ELR (cell line): ENCODE measurements around the gene OTUD4.

Experiments
- DNase-seq: peaks from one replicate; pipeline ENCODE4 v3.0.0-alpha.2; 2015; ENCODE audit warnings: low read depth

The OTUD4 gene

DNA sequence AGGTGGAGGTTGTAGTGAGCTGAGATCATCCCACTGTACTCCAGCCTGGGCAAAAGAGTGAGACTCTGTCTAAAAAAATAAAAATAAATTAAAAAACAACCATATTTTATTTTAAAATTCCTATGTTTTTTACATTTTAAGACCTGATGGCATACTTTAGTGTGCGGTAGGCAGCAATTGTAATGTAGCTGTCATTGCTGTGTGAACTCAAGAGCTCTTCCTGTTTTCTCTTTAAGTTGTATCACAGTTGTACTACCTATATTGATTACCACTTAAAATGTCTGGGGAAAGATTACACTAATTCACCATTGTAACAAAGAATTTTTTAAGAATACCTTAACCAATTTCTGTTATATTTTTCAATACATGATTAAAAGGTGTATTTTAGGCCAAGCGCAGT is 55.0 kb downstream of the OTUD4 start:
- no peak for DNase-seq

DNA sequence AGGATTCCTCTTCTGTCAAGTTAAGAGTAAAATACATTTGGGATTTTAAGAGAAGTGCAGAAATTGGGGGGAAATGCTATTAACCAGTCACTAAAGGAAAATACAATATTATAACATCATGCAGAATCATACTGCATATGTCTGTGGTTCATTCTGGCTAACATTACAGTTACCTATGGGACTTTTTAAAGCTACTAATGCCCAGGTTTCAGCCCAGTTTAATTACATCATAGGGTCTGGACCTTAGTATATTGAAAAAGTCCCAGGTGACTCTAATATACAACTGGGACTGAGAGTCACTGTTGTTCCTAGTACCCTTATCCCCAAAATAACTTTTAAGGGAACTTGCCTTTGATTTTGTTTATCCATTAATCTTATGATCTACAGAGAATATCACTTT is 72.3 kb downstream of the OTUD4 start:
- DNase-seq = no peak

DNA sequence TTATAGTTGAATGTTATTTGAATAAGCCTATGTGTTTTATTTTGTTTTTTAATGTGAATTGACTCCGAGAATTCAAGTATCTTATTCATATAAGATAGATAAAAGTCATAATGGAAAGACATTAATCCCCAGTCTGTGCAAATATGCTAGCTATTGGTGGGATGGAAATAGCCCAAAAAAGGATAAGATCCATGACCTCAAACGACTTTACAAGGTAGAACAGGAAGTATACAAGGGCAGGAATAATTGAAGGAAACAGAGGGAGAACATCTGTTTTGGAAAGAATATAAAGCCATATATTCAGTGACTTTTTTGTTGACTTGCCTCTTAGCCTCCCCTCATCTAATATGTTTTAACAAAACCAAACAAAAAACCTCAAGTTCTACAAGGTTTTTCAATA is 73.3 kb downstream of the OTUD4 start:
- DNase-seq = no peak

DNA sequence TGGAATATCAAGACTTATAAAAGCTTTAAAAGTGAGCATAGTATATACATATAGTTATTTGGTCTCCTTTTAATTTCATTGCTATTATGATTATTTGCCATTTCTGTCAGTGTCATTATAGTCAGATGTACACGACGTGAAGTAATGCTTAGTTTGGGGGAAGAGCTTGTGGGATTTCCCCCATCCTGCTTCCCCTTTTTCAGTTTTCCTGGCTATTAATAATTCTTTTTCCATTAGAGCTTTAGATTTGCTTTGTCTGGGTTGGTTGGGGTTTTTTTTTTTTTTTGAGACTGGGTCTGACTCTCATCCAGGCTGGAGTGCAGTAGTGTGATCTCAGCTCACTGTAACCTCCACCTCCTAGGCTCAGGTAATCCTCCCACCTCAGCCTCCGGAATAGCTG is 76.9 kb downstream of the OTUD4 start:
- no peak for DNase-seq

DNA sequence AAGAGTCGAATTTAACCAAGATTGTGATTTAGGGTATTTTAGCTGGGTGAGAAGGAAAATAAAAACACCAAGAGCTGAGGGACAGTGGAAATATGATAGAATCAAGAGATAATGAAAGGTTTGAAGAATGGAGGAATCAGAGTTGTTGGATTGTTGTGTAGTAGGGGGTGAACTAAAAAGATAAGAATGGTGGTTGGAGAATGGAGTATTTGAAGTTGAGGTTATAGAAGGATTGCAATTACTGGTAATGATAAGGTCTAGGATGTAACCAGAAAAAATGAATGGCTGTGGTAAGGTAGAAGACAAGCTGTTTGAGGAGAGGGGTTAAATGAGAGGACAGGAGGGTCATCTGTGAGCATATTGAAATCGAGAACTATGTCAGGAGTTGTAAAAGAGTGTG is 77.8 kb downstream of the OTUD4 start:
- no peak for DNase-seq

DNA sequence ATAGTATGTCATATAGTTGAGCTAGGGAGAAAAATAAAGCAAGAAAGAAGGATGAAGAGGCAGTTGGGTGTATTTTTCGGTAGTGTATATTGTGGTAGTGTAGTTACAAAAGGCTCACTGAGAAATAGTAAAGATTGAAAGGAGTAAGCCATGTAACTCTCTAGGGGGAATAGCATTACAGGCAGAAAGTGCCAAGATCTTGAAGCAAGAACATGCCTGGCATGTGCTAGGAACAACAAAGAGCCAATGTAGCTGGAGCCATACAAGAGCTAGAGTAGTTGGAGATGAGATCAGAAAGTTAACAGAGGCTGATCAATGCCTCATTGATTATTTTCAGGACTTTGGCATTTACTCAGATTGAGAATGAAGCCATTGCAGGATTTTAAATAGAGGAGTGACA is 79.3 kb downstream of the OTUD4 start:
- DNase-seq = no peak

DNA sequence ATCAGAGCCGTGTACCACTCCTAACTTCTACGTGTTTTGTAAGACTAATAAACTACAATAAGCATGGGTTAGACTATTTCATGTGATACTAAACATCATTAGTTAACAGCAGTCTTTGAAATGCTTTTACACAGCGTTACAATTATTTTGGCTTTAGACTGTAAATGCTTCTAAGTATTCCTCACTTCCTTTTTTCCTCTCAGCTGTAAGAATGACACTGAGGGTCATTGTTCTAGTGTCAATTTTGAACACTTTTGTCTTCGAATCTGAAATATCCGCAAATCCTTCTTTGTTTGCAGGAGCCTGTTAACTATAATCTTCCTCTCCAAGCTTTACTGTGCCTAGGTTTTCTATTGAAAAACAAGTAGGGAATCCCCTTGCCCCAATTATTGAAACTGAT is 80.7 kb downstream of the OTUD4 start:
- DNase-seq = peak; percentile 22

DNA sequence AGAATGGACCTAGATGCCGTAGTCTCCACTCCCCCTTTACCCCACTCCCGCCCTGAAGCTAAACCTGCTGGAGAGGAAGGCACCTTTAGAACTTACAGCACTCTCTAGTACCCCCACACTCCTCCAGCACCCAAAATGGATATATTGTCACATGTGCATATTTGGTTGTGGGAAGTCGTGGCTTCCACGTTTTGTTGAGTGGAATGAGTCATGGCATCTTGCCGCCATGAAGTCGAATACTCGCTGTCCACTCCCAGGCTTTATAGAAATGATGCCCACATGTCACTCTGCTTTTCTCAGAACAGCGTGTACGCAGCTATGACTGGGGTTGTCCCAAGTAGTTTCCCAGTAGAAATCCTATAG is 81.7 kb downstream of the OTUD4 start:
- peak; percentile 77 for DNase-seq

DNA sequence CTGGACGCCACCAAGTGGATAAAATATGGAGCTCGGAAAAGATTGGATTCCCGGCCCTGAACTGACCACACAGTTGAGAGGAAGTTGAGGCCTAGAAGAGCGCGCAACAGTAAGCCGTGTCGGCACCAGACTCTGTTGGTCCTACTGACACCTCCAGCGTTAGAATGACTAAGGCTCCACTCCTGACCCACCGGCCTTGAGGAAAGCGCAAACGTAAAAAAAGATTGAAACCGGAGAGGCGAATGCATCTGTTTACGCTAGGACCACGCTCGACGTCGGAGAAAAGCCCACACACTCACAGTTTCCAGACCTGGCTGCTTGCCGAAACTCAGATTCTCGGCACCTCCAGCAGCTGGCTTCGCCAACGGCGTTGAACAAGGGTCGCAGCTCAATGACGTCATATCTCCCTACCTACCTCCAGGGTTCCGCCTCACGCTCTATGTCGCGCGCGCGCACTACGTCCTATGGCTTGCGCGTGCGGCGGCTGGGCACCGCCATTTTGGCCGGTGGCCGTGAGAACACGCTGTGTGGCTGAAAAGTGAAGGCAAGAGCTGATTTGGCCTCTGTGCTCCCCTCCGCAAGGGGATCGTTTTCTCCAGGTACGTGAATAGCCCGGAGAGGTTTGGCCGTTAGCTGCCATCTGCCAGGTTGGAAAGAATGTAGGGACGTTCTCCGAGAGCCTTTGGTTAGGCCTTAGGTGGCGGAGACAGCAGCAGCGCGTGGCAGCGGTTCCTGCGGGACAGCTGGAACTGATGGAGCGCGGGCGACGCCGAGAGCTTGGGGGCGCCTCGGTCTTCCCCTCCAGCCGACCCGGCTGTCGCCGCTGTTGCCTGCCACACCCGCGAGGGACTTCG is 82.3 kb downstream of the OTUD4 start, which contains the start of the genes ABCE1 and ANAPC10:
Gene ABCE1, plus strand, starts transcription at position 491 of the 854 bp plus-strand sequence. CDS start 6,102 bp downstream, outside the sequence.
Gene ANAPC10, minus strand, starts transcription at position 376 of the 854 bp plus-strand sequence. CDS start 2,097 bp downstream, outside the sequence.
- peak; percentile 99 for DNase-seq

DNA sequence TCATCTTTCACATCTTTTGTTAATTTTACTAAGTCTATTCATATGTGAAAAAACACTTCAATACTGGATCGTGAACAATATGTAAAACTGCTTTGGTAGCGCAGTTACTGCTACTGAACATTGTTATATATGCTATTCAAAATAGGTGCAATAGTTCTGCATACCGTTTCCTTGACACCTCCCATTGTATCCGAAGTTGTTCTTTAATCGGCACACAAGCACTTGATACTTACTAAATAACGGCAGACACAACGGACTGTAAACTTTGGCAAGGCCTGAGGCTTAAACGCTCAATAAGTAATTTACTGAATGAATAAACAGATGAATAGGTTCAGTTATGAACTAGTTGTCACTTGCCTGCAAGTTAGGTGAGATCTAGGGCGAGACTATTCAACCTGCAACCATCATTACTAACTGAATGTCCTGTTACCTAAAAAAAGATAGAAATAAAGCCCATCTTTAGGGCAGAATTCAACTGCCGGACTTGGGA is 83.0 kb downstream of the OTUD4 start:
- DNase-seq = no peak

DNA sequence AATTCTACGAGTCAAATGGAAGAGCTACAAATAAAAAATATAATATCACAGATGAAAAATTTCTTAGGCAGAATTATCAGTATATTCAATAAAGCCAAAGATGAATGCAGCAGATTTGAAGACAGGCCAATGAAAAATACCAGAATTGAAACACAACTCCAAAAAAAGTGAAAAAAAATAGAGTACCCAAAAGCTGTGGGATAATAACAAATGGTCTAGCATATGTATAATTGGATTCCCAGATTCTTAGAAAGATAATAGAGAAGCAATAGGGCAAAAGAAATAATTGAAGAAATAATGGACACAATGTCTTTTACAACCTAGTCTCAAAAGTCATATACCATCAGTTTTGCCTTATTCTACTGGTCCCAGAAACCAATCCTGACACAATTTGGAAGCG is 86.8 kb downstream of the OTUD4 start:
- no peak for DNase-seq

DNA sequence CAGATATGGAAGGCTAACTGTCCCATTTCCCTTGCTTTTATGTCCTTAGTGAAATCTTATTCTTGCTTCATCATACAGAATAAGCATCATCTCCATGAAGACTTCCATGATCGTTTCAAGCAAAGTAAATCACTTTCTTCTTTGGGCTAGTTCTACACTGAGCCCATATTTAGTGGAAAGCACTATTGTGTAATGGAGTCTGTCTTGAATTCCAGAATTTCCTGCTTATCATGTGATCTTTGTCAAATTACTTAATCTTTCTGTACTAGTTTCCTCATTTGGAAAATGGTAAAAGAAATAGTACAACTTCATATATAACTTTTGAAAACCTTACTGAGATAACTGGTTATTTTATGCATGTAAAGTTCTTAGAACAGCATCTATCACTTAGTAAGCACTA is 90.0 kb downstream of the OTUD4 start:
- no peak for DNase-seq

DNA sequence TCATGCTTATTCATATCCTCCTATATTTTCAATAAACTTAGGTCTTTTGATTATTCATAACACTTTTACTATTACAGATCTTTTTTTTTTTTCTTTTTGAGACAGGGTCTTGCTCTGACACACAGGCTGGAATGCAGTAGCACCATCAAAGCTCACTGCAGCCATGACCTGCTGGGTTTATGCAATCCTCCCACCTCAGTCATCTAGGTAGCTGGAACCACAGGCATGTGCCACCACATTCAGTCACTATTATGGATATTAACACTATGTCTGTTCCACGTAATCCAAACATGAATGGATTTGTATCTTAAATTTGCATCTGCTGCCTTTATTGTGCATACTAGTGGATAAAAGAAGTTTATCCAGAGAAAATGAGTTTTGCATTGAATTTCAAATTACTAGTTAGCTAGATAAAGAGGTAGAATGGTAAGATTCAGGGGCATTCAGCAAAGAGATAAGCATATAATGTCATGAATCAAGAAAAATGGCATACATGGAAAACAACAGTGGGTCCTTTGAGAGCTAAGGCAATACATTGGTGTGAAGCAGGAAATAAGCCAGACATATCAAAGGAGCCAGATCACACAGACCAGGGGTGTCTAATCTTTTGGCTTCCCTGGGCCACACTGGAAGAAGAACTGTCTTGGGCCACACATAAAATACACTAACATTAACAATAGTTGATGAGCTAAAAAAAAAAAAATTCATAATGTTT is 96.3 kb downstream of the OTUD4 start:
- peak; percentile 45 for DNase-seq
